ENCODE results near the gene DUSP8.
"Not testable (repeated sequence)": the region's sequence is repeated elsewhere in the genome, so short reads cannot be mapped to it uniquely, and the experiment has no call there.

DUSP8 gene

DNA sequence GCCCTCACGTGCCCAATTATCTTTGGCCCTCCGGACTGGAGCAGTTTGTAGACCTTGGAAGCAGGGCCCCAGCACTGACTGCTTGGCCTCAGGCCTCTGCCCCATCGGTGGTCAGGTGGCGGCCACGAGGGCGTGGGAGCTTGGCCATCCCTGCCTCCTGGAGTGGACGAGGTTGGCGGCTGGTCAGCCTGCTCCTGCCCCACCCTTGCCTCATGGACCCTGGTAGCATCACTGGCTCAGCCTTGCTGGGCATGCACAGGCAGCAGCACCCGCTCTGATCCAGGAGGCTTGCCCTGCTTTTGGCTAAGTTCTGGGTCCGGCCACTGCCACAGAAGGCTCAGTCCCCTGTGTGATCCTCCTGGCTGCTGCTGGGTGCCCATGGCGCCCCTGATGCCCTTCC lies 32.1 kb upstream of the DUSP8 start:
- TF ChIP-seq POLR2AphosphoS5 (IDR thresholded peaks at IDR 0.05; ENCODE audit: borderline replicate concordance, low read depth, low read length) = no peak
- no peak for TF ChIP-seq FOXP2 (optimal IDR thresholded peaks at IDR 0.05; ENCODE audit: control extremely low read depth, extremely low read length, insufficient read depth)
- no peak for TF ChIP-seq EZH2 (IDR thresholded peaks at IDR 0.05)
- Histone ChIP-seq H3K4me3 (no peak overlapping the region), H3K9ac (ENCODE audit: insufficient read length) (no peak overlapping the region)

DNA sequence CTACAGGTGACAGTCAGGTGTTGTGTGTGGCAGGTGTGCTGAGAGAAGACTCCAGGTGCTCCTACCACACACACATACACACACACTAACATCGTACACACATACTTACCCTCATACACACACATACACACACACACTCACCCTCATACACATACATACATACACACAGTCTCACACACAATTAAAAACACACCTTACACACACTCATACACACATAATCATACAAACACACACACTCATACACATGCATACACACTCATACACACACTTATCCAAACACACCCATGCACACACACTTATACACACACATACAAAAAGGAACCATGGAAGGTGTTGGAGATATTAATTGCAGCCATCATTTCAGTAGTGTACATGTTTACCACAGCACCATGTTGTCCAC lies 31.6 kb upstream of the DUSP8 start:
- Histone ChIP-seq H3K27ac (no peak overlapping the region), H3K36me3 (ENCODE audit: insufficient read depth, low read length) (no peaks in the 10 kb centered on the region), H3K9ac (ENCODE audit: insufficient read length) (no peak overlapping the region), H3K4me3 (no peak overlapping the region), H3K9me3 (ENCODE audit: low read depth, low read length) (no peaks in the 10 kb centered on the region)
- TF ChIP-seq POLR2AphosphoS5 (IDR thresholded peaks at IDR 0.05; ENCODE audit: borderline replicate concordance, low read depth, low read length) (no peak), FOXP2 (optimal IDR thresholded peaks at IDR 0.05; ENCODE audit: control extremely low read depth, extremely low read length, insufficient read depth) (no peak), EZH2 (IDR thresholded peaks at IDR 0.05) (no peak)
- DNase-seq (ENCODE audit: low read depth, low spot score) = no peak

More for the DNA sequence above, 32.1 kb upstream of the DUSP8 start:
- no peak for DNase-seq (ENCODE audit: low read depth, low spot score)
- Histone ChIP-seq H3K27ac (no peak overlapping the region), H3K36me3 (ENCODE audit: insufficient read depth, low read length) (no peaks in the 10 kb centered on the region), H3K9me3 (ENCODE audit: low read depth, low read length) (no peaks in the 10 kb centered on the region)

DNA sequence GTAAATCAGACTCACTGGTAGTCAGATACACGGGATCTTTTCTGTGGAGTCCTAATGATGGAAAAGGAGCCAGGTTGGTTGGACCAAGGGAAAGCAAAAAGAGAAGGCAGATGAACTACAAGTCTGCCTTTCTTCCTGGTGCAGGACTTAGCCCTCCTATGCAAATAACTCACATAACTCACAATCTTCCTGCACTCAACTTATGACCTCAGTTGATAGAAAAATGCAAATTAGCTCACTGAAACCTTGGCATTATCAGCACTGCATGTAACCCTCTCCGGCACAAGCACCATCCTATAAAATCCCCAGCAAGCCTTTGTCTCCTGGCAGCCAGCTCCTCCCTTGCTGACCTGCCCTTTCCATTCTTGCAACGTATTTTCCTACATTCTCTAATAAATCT lies 29.6 kb upstream of the DUSP8 start:
- not testable (repeated sequence) for H3K9me3 ChIP-seq (ENCODE audit: low read depth, low read length); DNase-seq (ENCODE audit: low read depth, low spot score)

DNA sequence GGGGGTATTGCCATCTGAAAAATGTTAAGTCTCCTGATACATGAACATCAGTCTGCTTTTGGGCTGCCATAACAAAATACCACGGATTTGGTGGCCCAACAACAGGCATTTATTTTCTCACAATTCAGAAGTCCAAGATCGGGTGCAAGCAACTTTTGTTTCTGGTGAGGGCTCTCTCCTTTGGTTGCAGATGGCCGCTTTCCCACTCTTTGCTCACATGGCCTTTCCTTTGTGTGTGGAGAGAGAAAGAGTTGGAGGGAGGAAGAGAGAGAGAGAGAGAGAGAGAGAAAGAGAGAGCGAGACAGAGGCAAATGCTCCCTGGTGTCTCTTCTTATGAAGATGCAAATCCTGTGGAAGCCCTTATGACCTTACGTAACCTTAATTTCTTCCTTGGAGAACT lies 28.6 kb upstream of the DUSP8 start:
- DNase-seq (ENCODE audit: low read depth, low spot score) = no peak
- no peaks in the 10 kb centered on the region for H3K9me3 ChIP-seq (ENCODE audit: low read depth, low read length)
- no peak overlapping the region for H3K4me3 ChIP-seq
- TF ChIP-seq POLR2AphosphoS5 (IDR thresholded peaks at IDR 0.05; ENCODE audit: borderline replicate concordance, low read depth, low read length) = no peak
- H3K36me3 ChIP-seq (ENCODE audit: insufficient read depth, low read length) = no peaks in the 10 kb centered on the region
- H3K9ac ChIP-seq (ENCODE audit: insufficient read length) = no peak overlapping the region
- no peak overlapping the region for H3K27ac ChIP-seq

More for the DNA sequence above, 29.6 kb upstream of the DUSP8 start:
- H3K4me3 ChIP-seq; H3K9ac ChIP-seq (ENCODE audit: insufficient read length); H3K27ac ChIP-seq; H3K36me3 ChIP-seq (ENCODE audit: insufficient read depth, low read length): not testable (repeated sequence)

DNA sequence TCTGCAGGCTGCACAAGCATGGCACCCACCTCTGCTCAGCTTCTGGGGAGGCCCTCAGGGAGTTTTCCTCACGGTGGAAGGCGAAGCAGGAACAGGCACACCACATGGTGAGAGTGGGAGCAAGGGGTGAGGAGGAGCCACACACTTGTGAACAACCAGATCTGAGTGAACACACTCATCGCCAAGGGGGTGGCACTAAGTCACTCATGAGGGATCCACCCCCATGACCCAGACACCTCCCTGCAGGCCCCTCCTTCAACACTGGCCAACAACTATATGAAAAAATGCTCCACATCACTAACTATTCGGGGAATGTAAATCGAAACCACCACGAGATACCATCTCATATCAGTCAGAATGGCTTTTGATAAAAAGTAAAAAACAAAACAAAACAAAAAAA lies 26.7 kb upstream of the DUSP8 start:
- H3K27ac ChIP-seq = no peak overlapping the region
- TF ChIP-seq FOXP2 (optimal IDR thresholded peaks at IDR 0.05; ENCODE audit: control extremely low read depth, extremely low read length, insufficient read depth) (no peak), EZH2 (IDR thresholded peaks at IDR 0.05) (no peak), POLR2AphosphoS5 (IDR thresholded peaks at IDR 0.05; ENCODE audit: borderline replicate concordance, low read depth, low read length) (no peak)
- no peaks in the 10 kb centered on the region for H3K36me3 ChIP-seq (ENCODE audit: insufficient read depth, low read length)
- H3K9ac ChIP-seq (ENCODE audit: insufficient read length) = no peak overlapping the region
- no peak for DNase-seq (ENCODE audit: low read depth, low spot score)
- no peaks in the 10 kb centered on the region for H3K9me3 ChIP-seq (ENCODE audit: low read depth, low read length)
- H3K4me3 ChIP-seq = no peak overlapping the region

DNA sequence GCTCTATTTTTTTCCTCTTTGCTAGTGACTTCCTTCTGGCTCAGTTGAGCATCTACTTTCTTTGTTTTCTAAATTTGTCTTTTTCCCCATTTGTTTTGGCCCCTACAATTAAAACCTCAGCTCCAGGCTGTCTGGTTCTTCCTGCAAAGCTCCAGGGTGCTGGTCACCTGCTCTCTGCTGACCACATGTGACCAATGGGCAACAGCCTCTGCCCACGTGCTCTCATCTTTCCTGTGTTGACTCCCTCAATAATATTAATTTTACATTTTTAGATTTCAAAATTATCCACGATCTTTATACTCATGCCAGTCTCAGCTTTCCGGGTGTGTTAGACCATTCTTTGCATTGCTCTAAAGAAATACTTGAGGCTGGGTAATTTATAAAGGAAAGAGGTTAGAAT lies 26.3 kb upstream of the DUSP8 start:
- not testable (repeated sequence) for DNase-seq (ENCODE audit: low read depth, low spot score); H3K36me3 ChIP-seq (ENCODE audit: insufficient read depth, low read length); H3K9me3 ChIP-seq (ENCODE audit: low read depth, low read length); H3K4me3 ChIP-seq; H3K9ac ChIP-seq (ENCODE audit: insufficient read length); H3K27ac ChIP-seq

DNA sequence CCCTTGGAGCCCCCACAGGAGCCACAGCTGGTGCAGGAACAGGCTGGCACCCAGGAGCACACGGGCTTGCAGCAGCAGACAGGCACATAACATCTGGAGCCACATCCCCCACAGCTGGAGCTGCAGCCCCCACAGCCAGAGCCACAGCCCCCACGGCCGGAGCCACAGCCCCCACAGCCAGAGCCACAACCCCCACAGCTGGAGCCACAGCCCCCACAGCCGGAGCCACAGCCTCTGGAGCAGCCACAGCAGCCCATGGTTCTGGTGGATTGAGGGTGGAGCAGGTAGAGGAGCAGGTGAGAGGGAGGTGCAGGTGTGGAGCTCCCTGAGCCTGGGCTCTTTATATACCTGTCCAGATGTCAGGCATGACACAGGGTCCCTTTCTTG lies 25.9 kb upstream of the DUSP8 start, which contains the start of gene KRTAP5-2:
KRTAP5-2 (minus strand) TSS at position 301 of the 387 bp plus-strand sequence; CDS start at position 257, 44 bp downstream.
- H3K9ac ChIP-seq (ENCODE audit: insufficient read length) = no peak within 1 kb of the TSS
- DNase-seq (ENCODE audit: low read depth, low spot score) = no peak
- H3K27ac ChIP-seq = no peak within 1 kb of the TSS
- TF ChIP-seq FOXP2 (optimal IDR thresholded peaks at IDR 0.05; ENCODE audit: control extremely low read depth, extremely low read length, insufficient read depth) = no peak
- no peak for TF ChIP-seq EZH2 (IDR thresholded peaks at IDR 0.05)
- no peak for TF ChIP-seq POLR2AphosphoS5 (IDR thresholded peaks at IDR 0.05; ENCODE audit: borderline replicate concordance, low read depth, low read length)
- no peaks in the 10 kb centered on the region for H3K36me3 ChIP-seq (ENCODE audit: insufficient read depth, low read length)
- no peak within 1 kb of the TSS for H3K4me3 ChIP-seq
- H3K9me3 ChIP-seq (ENCODE audit: low read depth, low read length) = no peaks in the 10 kb centered on the region

DNA sequence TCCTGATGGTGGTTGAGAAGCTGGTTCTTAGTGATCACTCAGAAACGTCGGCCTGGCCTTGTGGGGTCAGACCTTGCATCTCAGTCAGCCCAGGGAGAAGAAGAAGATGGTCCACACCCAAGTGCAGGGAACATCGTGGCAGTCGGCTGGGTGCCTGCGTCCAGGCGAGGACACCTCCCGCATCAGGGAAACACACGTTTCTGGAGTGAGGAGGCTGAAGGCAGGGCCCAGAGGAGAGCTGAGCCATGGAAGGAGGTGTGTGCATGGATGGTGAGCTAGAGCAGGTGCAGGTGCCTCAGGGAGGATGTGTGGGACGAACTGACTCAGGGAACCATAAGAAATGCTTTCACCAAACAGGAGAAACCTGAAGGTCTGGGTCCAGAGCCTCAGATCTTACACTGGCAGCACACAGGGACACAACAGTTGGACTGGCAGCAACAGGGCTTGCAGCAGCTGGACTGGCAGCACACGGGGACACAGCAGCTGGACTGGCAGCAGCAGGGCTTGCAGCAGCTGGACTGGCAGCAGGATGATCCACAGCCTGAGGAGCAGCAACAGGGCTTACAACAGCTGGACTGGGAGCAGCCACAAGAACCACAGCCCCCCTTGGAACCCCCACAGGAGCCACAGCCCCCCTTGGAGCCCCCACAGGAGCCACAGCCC lies 25.4 kb upstream of the DUSP8 start:
- no peak overlapping the region for H3K9ac ChIP-seq (ENCODE audit: insufficient read length)
- no peak overlapping the region for H3K27ac ChIP-seq
- TF ChIP-seq FOXP2 (optimal IDR thresholded peaks at IDR 0.05; ENCODE audit: control extremely low read depth, extremely low read length, insufficient read depth) = no peak
- no peak for TF ChIP-seq POLR2AphosphoS5 (IDR thresholded peaks at IDR 0.05; ENCODE audit: borderline replicate concordance, low read depth, low read length)
- no peak for DNase-seq (ENCODE audit: low read depth, low spot score)
- H3K9me3 ChIP-seq (ENCODE audit: low read depth, low read length) = no peaks in the 10 kb centered on the region
- H3K4me3 ChIP-seq = no peak overlapping the region
- H3K36me3 ChIP-seq (ENCODE audit: insufficient read depth, low read length) = no peaks in the 10 kb centered on the region

DNA sequence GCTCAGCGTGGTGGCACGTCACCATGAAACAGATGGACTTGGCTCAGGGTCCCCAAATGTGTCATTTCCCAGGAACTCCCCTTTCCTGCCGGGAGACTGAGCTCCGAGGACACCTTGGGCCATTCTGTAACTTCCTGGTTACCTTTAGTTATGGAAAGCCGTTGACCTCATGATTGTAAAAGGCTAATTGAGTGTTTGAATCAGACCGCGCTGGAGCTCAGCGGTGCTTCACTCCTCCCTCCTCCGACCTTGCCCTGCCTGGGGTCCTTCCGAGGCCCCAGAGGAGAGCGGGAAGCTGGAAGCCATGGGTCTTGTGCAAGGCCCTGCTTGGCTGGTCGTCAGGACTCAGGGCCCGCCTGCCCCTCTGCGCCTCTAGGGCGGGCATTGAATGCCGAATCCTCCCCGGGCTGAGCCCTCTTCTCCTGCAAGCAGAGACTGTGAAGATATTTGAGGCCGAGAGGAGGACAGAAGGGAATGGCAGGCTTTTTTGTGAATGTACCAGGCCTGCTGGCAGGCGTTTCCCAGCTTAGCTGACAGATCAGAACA lies 24.6 kb upstream of the DUSP8 start:
- H3K9ac ChIP-seq (ENCODE audit: insufficient read length); DNase-seq (ENCODE audit: low read depth, low spot score); H3K27ac ChIP-seq; H3K36me3 ChIP-seq (ENCODE audit: insufficient read depth, low read length); H3K9me3 ChIP-seq (ENCODE audit: low read depth, low read length); H3K4me3 ChIP-seq: not testable (repeated sequence)

DNA sequence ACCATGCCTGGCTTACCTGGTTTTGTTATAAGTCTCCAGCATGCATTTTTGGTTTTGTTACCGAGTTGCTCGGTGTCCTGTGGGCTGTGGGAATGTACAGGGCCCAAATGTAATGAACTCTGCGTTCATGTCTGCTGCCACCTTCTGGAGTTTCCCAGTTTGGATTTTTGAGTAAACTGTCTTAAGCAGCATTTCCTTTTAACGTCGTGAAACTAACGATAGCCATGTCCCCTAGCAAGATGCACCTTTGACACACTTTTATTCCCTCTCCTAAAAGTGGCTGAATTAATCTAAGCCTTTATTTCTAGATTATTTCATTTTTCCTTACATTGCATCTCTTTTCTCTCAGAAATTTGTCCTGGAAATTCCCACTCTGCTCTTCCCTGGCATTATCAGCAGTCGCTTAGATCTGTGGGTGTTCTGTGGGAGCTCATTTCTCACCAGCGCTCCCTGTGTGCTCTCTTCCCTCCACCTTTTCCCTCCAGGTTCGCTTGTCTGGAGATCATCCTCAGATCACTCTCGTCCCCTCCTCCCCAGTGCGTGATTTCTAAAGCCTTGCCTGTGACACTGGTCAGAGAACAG lies 24.0 kb upstream of the DUSP8 start:
- H3K27ac ChIP-seq; H3K9me3 ChIP-seq (ENCODE audit: low read depth, low read length); DNase-seq (ENCODE audit: low read depth, low spot score); H3K36me3 ChIP-seq (ENCODE audit: insufficient read depth, low read length); H3K4me3 ChIP-seq; H3K9ac ChIP-seq (ENCODE audit: insufficient read length): not testable (repeated sequence)
